Measurements from ENCODE around the gene LAPTM5.

Gene LAPTM5

DNA sequence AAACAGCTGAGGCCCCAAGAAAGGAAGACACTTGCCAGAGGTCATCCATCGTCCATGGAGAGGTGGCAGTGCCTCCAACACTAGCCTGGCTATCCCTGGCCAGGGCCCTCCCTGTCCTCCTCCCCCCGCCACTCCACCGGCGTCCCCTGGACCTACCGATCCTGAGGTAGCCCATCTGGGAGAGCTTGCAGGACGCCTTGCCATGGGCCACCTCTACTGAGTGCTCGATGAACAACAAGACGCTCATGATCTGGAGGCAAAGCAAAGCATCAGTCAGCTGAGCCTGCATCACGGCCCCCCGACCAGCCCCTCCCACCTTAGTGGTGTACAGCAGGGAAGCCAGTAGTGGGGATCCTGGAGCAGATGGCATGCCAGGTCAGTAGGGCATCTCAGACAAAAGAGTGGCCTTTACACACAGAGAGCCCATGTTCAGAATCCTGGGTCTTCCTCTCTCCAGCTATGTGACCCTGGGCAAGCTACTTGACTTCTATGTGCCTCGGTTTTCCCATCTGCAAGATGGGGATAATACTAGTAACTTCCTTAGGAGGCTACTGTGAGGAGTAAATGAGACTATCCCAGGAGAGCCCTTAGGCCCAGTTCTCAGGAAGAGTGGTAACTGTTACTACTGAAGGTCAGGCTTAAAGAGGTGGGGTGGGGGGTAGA lies 15.1 kb downstream of the LAPTM5 start:
- peaks cover 49 to 59% of the 10 kb centered on the region in 2 donors for H3K4me1 ChIP-seq (ENCODE audit: control insufficient read depth in 1 of 2, insufficient read depth in 2 of 2, low read length in 2 of 2)
- H3K9me3 ChIP-seq (ENCODE audit: control insufficient read depth in 1 of 2, low read length in 2 of 2), result no peaks in the 10 kb centered on the region
- no peak overlapping the region for H3K27ac ChIP-seq (ENCODE audit: low read depth, low read length)
- H3K4me3 ChIP-seq (ENCODE audit: low read depth in 1 of 2, low read length in 2 of 2), result no peak overlapping the region
- H3K9ac ChIP-seq (ENCODE audit: low read depth in 1 of 2, low read length in 2 of 2), result no peak overlapping the region
- no peaks in the 10 kb centered on the region for H3K27me3 ChIP-seq (ENCODE audit: control insufficient read depth in 1 of 2, insufficient read depth in 2 of 2, low read length in 2 of 2)
- H3K36me3 ChIP-seq (ENCODE audit: control insufficient read depth in 1 of 2, insufficient read depth in 2 of 2, low read length in 2 of 2), result peaks cover 6 to 18% of the 10 kb centered on the region in 2 donors

DNA sequence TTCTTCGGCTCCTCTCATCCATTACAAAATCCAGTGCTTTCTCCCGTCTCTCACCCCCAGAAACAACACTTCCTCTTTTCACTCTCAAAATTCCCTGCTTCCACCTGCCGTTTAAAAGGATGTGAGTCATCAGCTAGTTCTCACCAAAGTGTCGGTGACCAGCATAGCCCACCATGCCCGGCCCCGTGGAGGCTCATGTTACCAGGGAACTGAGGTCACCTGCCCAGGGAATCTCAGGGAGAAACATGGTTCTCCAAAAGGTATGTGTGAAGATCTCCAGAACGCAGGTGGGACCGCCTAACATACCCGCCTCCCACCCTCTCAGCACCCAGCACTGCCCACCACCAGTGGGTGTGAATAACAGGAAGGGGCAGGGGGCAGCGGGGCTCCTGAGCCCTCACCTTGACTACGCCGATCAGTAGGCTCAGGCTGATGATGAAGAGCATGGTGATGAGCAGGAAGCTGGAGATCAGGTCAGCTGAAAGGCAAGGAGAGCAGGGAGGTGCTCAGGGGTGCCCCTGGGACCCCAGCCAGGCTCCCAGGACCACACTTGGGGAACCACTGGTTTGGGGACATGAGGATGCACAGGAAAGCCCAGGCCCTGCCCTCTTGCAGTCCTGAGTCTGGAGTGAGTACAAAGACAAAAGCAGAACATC lies 16.2 kb downstream of the LAPTM5 start:
- H3K9me3 ChIP-seq (ENCODE audit: control insufficient read depth in 1 of 2, low read length in 2 of 2), result no peaks in the 10 kb centered on the region
- H3K4me3 ChIP-seq (ENCODE audit: low read depth in 1 of 2, low read length in 2 of 2), result no peak overlapping the region
- H3K4me1 ChIP-seq (ENCODE audit: control insufficient read depth in 1 of 2, insufficient read depth in 2 of 2, low read length in 2 of 2), result peaks cover 42 to 50% of the 10 kb centered on the region in 2 donors
- no peak overlapping the region for H3K9ac ChIP-seq (ENCODE audit: low read depth in 1 of 2, low read length in 2 of 2)
- no peaks in the 10 kb centered on the region for H3K27me3 ChIP-seq (ENCODE audit: control insufficient read depth in 1 of 2, insufficient read depth in 2 of 2, low read length in 2 of 2)
- peaks cover 6 to 26% of the 10 kb centered on the region in 2 donors for H3K36me3 ChIP-seq (ENCODE audit: control insufficient read depth in 1 of 2, insufficient read depth in 2 of 2, low read length in 2 of 2)
- H3K27ac ChIP-seq (ENCODE audit: low read depth, low read length), result no peak overlapping the region

DNA sequence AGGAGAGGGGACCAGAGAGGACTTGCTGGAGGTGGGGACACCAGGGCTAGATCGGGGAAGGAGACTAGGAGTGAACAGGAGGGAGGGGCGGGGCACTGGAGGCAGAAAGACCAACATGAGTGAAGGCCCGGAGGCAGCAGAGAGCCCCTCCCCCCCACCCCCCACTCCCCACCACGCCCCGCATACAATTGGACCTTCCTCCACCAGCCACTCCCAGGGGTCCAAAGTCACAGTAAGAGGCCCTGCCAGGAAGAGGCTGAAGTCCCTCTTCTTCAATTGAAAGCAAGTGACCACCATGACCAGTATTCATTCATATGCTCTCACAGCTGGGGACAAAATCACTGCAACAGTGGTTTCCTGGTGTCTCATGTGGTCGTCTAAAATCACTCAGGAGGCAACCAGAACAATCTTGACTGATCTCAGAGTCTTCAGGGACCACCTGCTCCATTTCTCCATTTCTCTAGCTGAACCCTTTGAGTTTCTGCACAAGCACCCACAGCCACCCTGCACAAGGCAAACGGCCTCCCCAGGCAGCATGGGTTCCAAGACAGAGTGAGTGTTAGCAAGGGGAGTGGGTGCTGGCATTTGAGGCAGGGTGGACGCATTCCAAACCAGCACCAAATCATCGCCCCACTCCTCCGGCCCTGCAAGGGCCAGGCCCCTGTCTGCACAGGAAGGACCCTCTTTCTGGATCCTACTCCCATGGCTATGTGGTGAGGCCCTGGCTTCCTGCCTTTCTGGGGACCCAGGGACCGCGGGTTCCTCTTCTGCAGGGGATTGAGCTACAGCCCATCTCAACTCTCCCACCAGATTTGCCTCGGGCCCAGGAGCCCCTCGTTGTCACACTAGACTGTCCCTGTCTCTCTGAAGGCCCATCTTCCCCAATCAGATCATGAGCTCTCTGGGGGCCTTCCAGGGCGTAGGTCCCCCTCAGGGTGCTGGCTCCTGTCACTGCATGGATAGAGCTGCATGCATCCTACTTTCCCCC lies 17.0 kb downstream of the LAPTM5 start:
- Histone ChIP-seq H3K27me3 (ENCODE audit: control insufficient read depth in 1 of 2, insufficient read depth in 2 of 2, low read length in 2 of 2) (no peaks in the 10 kb centered on the region), H3K9ac (ENCODE audit: low read depth in 1 of 2, low read length in 2 of 2) (no peak overlapping the region), H3K36me3 (ENCODE audit: control insufficient read depth in 1 of 2, insufficient read depth in 2 of 2, low read length in 2 of 2) (peaks cover 6 to 33% of the 10 kb centered on the region in 2 donors), H3K27ac (ENCODE audit: low read depth, low read length) (no peak overlapping the region), H3K4me3 (ENCODE audit: low read depth in 1 of 2, low read length in 2 of 2) (no peak overlapping the region), H3K4me1 (ENCODE audit: control insufficient read depth in 1 of 2, insufficient read depth in 2 of 2, low read length in 2 of 2) (peaks cover 34 to 42% of the 10 kb centered on the region in 2 donors), H3K9me3 (ENCODE audit: control insufficient read depth in 1 of 2, low read length in 2 of 2) (no peaks in the 10 kb centered on the region)

DNA sequence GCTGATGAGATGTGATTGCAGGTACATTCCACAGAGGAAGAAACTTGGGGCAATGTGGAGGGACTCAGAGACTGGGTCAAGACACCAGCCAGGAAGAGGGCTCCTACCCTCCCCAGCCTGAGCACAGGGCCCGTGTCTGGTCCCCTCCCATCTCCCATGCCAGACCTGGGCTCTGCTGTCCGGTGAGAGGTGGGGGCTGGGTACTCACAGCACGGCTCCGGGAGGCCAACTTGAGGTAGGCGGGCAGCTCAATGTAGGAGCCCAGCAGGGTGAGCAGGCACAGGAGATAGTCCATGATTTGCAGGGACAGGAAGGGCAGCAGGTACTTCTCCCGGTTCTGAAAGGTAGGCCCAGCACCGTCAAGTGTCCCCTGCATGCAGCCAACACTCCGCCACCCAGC lies 18.0 kb downstream of the LAPTM5 start:
- Histone ChIP-seq H3K4me3 (ENCODE audit: low read depth in 1 of 2, low read length in 2 of 2) (no peak overlapping the region), H3K9ac (ENCODE audit: low read depth in 1 of 2, low read length in 2 of 2) (no peak overlapping the region), H3K27me3 (ENCODE audit: control insufficient read depth in 1 of 2, insufficient read depth in 2 of 2, low read length in 2 of 2) (no peaks in the 10 kb centered on the region), H3K36me3 (ENCODE audit: control insufficient read depth in 1 of 2, insufficient read depth in 2 of 2, low read length in 2 of 2) (peaks cover 11 to 40% of the 10 kb centered on the region in 2 donors), H3K27ac (ENCODE audit: low read depth, low read length) (no peak overlapping the region), H3K9me3 (ENCODE audit: control insufficient read depth in 1 of 2, low read length in 2 of 2) (no peaks in the 10 kb centered on the region), H3K4me1 (ENCODE audit: control insufficient read depth in 1 of 2, insufficient read depth in 2 of 2, low read length in 2 of 2) (peaks cover 27 to 36% of the 10 kb centered on the region in 2 donors)

DNA sequence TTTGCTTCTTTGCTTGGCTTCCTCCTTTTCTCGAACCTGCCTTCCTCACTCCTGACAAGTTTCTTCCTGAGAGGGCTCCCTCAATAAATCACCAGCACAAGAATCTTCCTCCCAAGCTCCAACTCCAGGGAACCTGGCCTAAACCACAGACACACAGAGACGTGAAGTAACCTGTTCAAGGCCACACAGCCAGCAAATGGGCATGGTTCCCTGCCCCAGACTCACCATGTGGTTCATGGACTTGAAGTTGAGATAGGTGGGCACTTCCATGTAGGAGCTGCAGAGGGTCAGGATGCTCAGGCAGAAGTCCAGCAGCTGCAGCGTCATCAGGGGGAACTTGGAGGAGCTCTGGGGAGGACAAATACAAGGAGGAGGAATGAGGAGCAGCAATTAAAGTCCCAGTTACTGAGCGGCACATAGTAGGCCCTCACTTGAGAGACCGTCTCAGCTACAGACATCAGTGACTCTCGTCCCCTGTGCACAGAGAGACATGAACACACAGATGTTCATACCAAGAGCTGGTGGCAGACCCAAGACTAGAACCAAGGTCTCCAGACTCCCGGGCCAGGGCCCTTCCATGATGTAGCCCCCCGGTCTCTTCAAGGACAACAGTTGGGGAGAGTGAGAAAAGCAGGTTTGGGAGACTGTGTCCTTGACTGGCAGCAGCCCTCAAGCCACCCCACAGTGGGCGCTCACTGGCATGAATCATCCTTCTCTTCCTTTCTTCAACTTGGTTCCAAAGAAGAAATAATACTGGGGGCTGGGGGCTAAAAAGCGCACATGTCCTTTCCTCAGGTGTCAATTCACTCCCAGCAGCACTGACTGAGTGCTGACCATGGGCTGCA lies 18.6 kb downstream of the LAPTM5 start:
- H3K9ac ChIP-seq (ENCODE audit: low read depth in 1 of 2, low read length in 2 of 2), result no peak overlapping the region
- H3K9me3 ChIP-seq (ENCODE audit: control insufficient read depth in 1 of 2, low read length in 2 of 2), result no peaks in the 10 kb centered on the region
- H3K4me3 ChIP-seq (ENCODE audit: low read depth in 1 of 2, low read length in 2 of 2), result no peak overlapping the region
- peaks cover 27 to 36% of the 10 kb centered on the region in 2 donors for H3K4me1 ChIP-seq (ENCODE audit: control insufficient read depth in 1 of 2, insufficient read depth in 2 of 2, low read length in 2 of 2)
- H3K36me3 ChIP-seq (ENCODE audit: control insufficient read depth in 1 of 2, insufficient read depth in 2 of 2, low read length in 2 of 2), result peaks cover 11 to 45% of the 10 kb centered on the region in 2 donors
- H3K27ac ChIP-seq (ENCODE audit: low read depth, low read length), result no peak overlapping the region
- H3K27me3 ChIP-seq (ENCODE audit: control insufficient read depth in 1 of 2, insufficient read depth in 2 of 2, low read length in 2 of 2), result no peaks in the 10 kb centered on the region

DNA sequence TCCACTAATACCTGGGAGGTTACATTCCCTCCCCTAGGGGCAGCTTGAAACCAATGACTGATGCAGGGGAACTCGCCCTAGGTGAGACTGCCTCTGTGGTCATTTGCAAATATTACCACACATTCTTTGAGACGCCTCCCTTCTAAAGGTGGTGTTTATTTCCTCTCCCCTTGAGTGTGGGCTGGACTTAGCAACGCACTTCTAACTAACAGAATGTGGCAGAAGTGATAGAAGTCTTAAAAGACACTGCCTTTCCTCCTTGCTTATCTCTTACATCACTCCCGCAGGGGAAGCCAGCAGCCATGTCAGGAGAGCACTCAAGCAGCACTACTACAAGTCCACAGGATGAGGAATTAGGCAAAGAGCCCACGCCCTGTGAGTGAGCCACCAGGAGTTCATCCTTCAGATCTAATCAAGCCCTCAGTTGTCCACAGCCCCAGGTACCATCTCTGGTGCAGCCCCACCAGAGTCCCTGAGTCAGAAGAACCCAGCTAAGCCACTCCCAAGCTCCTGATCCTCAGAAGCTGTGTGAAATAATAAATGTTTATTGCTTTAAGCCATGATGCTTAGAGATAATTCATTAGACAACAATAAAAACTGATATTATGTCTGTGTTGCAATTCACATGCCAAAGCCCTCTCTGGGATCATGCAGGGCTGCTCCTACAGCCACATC lies 19.4 kb downstream of the LAPTM5 start:
- H3K9ac ChIP-seq (ENCODE audit: low read depth in 1 of 2, low read length in 2 of 2), result no peak overlapping the region
- H3K27me3 ChIP-seq (ENCODE audit: control insufficient read depth in 1 of 2, insufficient read depth in 2 of 2, low read length in 2 of 2), result no peaks in the 10 kb centered on the region
- no peak overlapping the region for H3K4me3 ChIP-seq (ENCODE audit: low read depth in 1 of 2, low read length in 2 of 2)
- H3K4me1 ChIP-seq (ENCODE audit: control insufficient read depth in 1 of 2, insufficient read depth in 2 of 2, low read length in 2 of 2), result peaks cover 23 to 34% of the 10 kb centered on the region in 2 donors
- H3K27ac ChIP-seq (ENCODE audit: low read depth, low read length), result no peak overlapping the region
- peaks cover 11 to 46% of the 10 kb centered on the region in 2 donors for H3K36me3 ChIP-seq (ENCODE audit: control insufficient read depth in 1 of 2, insufficient read depth in 2 of 2, low read length in 2 of 2)
- H3K9me3 ChIP-seq (ENCODE audit: control insufficient read depth in 1 of 2, low read length in 2 of 2), result no peaks in the 10 kb centered on the region

DNA sequence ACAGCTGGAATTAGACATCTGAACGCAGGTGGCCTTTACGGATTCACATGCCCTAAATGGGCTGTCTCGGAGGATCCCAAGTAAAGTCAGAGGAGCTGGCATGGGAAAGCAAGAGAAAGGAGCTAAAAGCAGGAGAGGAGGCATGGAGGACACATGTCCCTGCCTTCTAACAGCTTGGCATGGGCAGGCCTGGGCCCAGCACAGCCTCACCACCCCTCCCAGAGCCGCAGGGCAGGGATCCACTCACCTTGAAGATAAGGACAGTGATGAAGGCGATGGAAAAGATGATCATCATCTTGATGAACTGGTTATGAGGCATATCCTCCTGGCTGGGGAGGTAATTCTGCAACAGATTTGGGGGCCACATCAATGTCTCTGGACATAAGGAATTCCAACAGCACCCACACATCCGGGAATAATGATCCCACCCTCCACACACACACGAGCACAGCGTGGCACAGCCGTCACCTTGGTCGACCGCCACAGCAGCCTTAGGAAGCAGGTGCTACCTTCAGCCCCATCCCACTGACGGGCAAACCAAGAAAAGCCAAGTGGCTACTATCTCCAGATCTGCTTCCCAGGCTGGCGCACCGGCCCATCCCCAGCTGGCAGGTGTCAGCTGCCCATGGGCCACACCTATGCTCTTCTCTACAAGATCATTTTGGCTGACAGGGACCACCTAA lies 20.1 kb downstream of the LAPTM5 start:
- Histone ChIP-seq H3K27ac (ENCODE audit: low read depth, low read length) (no peak overlapping the region), H3K36me3 (ENCODE audit: control insufficient read depth in 1 of 2, insufficient read depth in 2 of 2, low read length in 2 of 2) (peaks cover 11 to 46% of the 10 kb centered on the region in 2 donors), H3K9me3 (ENCODE audit: control insufficient read depth in 1 of 2, low read length in 2 of 2) (no peaks in the 10 kb centered on the region)

DNA sequence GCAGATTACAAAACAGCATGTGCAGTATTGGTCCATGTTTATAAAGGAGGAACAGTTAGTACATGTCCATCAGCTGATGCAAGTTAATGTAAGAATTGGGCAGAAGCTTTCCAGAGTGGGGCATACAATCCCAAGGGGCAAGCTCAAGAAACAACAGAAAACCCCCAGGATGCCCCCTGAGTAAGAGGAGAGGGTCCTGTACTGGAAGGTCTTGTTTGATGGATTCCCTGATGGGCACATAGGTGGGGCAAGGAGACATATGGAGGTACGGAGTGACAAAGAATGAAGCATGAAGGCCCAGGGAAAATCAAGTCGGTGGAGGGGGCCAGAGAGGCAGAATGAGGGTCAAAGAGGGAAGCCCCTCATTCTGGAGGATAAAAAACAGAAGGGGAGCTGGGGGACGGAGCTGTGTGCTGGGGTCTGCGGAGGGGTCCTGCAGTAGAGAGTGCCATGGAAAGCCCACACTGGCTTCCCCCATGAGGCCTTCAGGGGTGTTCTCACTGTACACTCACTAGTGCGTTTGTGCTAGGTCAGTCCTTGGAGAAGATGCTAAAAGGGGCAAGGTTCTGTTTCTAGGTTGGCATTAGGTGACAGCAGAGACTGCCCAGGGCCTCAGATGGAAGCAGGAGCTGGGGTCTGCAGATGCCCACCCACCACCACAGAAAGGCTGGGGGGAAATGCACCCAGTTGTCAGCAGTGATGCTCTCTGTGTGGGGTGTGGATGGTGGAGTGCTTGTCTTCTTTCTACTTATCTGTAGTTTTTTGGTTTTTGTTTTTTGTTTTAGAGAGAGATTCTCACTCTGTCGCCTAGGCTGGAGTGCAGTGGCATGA lies 21.7 kb downstream of the LAPTM5 start:
- no peak overlapping the region for H3K4me3 ChIP-seq (ENCODE audit: low read depth in 1 of 2, low read length in 2 of 2)
- peaks cover 12 to 13% of the 10 kb centered on the region in 2 donors for H3K4me1 ChIP-seq (ENCODE audit: control insufficient read depth in 1 of 2, insufficient read depth in 2 of 2, low read length in 2 of 2)
- peaks cover 8 to 42% of the 10 kb centered on the region in 2 donors for H3K36me3 ChIP-seq (ENCODE audit: control insufficient read depth in 1 of 2, insufficient read depth in 2 of 2, low read length in 2 of 2)
- H3K9me3 ChIP-seq (ENCODE audit: control insufficient read depth in 1 of 2, low read length in 2 of 2), result no peaks in the 10 kb centered on the region
- no peak overlapping the region for H3K9ac ChIP-seq (ENCODE audit: low read depth in 1 of 2, low read length in 2 of 2)
- no peak overlapping the region for H3K27ac ChIP-seq (ENCODE audit: low read depth, low read length)
- no peaks in the 10 kb centered on the region for H3K27me3 ChIP-seq (ENCODE audit: control insufficient read depth in 1 of 2, insufficient read depth in 2 of 2, low read length in 2 of 2)

More for the DNA sequence above, 20.1 kb downstream of the LAPTM5 start:
- no peak overlapping the region for H3K4me3 ChIP-seq (ENCODE audit: low read depth in 1 of 2, low read length in 2 of 2)
- H3K27me3 ChIP-seq (ENCODE audit: control insufficient read depth in 1 of 2, insufficient read depth in 2 of 2, low read length in 2 of 2), result no peaks in the 10 kb centered on the region
- H3K9ac ChIP-seq (ENCODE audit: low read depth in 1 of 2, low read length in 2 of 2), result no peak overlapping the region
- H3K4me1 ChIP-seq (ENCODE audit: control insufficient read depth in 1 of 2, insufficient read depth in 2 of 2, low read length in 2 of 2), result peaks cover 18 to 28% of the 10 kb centered on the region in 2 donors
